Stimulated activated CD4-positive, alpha-beta T cell treated with anti-CD3 and anti-CD28 coated beads, Interleukin-1b, Interleukin-23, amount 100 ng/mL, for 48 hours (primary cell): ENCODE measurements around the gene CPNE5.

Experiments used
- DNase-seq: peaks from one replicate; pipeline ENCODE4 v3.0.0-alpha.2; 2020

CPNE5 gene

DNA sequence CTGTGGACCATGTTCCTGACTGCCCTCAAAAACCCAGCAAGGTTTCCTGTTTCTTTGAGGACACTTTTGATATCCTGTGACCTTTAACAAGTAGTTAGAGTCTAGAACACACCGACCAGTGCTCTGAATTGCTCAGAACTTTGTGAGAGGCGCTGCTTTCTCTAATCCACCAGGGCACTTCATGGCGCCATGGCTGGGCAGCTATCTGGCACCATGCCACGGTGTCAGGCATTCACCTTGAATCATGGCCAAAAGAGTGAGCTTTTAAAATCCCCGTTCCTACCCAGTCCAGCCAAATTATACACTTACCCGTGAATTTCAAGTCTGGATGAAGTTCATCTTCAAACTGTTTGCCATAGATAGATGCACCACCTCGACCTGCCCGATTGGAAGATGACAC, 17.0 kb upstream of the CPNE5 start:
- no peak for DNase-seq

DNA sequence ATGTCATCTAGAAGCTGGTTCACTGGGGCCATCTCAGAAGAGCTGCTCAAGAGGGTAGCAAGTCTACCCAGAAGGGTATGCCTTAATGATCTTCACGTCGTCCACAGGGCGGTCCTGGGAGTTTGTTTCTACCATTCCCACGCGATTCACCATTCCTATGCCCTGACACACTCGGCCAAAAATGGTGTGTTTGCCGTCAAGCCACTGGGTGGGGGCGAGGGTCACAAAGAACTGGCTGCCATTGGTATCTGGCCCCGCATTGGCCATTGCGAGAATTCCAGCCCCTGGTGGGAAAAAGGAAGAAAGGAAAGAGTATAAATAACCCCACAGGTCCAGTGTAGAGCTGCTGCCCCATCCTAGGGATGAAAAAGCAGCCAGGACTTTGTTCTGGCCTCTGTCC, 16.5 kb upstream of the CPNE5 start:
- no peak for DNase-seq

DNA sequence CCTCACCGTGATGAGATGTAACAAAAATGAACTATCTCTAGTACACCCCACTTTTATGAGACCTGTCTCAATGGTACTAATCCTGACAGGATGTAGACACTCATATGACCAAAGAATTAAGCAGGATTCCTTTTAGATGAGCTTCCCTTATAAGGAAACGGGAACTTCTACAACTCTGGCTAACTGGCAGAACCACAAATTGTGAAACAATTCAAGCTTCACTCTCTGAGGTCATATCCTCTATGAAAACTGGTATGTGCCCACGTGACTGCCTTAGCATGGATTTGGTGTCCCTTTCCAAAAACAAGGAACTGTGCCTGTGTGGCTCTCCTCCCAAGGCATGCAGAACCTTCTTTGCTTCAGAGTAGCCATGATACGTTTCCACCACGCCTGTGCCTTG, 14.1 kb upstream of the CPNE5 start:
- DNase-seq = no peak

DNA sequence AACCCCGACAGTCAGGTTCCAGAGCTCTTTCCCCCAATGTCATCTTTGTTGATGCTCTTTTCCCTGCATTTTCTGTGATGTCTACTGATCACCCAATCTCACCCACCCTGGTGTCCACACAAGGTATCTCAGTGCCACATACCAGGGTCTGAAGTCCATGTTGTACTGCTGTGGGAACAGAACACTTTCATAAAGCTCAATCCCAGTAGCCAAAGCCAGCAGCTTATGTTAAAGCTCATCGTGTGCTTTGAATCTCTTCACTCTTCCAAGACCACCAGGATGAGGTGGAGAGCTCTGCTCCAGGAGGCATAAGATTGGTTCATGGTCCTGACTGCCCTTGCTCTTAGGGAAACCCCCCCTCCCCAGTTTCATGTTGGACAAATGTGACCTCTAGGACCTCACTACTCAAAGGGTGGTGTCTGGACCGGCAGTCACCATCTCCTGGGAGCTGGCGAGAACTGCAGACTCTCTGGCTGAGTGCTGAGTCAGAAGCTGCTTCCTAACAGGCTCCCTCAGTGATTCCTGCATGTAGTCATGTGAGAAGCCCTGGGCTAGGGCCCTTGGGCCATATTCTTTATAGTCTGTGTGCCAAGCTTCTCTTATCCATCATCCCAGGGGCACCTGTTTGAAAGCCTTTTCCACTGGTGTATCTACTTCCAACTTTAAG, 13.4 kb upstream of the CPNE5 start:
- no peak for DNase-seq

DNA sequence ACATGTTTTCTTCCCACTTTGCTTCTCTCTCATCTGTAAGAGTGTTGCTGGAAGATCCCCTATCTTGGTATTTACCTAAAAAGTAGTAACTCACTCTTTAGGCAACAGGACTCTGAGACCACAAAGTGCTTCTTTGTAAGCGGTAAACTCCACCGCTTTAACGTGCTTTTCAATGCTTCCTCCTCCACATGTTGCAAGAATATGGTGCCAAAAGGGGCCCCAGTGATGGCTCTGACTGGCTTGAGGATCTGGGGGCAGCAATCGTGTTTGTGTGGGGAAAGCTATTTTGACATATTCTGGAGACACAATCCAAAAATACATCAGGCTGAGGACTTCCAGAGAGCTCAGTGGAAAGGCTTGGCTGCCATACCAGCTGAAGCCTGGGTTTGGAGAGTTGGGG, 12.4 kb upstream of the CPNE5 start:
- no peak for DNase-seq

DNA sequence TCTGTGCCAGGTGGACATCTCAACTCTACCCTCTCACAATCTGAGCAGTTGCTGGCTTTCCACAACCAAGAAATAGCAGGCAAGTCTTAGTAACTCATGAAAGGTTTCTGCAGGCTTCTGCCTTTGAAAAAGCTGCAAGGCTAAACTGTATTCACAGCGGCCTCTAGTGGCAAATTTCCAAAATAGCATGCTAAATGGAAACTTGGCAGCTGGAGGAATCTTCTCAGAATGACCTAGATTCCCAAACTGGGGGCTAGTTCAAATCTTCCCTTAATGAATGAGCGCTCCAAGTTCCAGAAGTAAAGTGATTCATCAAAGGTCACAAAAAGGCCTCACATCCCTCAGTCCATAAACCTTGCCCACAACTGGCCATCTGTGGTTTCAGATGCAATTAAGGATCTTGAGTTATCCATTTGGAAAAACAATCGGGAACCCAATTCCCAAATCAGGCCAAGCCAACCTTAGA, 11.9 kb upstream of the CPNE5 start:
- no peak for DNase-seq

DNA sequence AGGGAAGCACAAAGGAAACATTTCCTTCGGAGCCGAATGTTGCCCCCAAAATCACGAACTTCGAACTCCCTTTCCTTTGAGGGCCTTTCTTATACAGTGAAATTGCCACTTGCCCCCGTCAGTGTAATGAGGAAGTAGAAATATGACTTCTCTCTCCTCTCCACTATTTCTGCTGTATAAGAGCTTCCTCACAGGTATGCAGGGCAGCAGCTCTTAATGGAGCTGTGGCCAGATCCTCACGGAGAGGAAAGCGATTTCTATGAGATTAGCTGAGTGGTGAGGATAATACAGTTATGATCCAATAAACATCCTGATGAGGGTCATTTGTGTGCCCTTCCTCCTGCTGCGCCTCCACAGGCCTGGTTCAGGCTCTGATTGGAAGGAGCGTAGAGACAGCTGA, 10.8 kb upstream of the CPNE5 start:
- DNase-seq = no peak

DNA sequence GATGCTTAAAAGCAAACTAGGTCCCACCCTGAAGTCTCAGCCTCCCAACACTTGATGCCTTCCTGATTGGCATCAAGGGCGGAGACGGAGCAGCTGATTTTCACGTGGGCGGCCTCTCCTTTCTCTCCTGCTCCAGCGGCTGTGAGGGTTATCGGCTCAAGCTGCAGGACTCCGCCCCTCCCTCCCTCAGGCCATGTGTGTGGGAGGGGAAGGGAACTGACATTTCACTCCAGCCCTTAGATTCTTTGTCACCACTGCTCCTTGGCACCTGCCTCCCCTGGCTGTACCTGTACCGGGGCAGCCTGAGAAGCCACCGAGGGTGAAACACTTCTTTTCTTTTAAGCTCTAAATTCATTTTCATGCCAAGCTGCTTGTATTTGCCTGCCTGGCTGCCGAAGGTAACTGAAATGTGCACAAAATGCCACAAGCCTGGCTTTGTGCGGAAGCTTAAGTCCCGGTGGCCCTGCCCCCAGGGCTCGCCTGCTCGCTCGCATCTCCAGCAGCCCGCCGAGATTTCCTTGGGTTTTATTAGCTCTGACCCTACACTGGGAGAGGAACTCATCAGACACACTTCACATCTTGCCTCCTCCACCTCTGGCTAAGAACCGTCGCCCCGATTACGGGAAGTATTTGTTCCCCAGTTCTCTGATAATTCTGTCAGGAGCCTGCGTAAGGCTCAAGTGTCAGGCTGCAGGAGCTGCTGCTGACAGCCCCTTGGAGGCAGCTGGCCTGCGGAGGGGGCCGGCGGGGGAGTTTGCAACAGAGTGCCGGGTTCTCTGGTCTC, 9.6 kb upstream of the CPNE5 start:
- no peak for DNase-seq

DNA sequence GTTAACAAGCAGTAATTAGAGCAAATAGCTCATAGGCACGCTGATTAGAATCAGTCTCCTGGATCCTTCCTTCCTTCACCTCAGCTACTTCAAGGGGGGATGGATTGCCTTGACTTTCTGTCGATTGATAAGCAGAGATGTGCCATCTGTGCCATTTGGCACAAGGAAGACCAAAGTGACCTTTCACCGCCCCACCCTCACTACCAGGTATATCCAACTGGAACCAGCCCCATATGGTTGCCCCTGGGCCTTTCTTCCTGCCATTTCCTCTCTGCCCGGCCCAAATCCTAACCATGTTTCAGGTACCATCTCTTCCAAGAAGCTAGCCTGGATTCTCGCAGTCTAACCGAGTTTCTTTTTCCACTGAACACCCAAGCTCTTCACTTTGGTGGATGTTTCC, 8.7 kb upstream of the CPNE5 start:
- DNase-seq = no peak

DNA sequence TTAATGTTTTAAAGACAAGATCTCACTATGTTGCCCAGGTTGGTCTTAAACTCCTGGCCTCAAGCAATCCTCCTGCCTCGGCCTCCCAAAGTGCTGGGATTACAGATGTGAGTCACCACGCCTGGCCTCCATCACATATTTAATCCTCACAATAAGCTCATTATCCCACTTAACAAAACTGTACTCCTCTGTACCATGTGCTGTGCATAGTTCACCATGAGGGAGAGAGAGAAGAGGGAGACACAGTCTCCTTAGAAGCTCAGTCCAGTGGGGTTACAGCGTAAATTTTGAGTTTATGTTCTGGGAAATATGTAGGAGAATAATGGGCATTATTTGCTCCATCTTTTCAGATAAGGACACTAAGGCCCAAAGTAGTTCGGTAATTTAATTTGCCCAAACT, 7.9 kb upstream of the CPNE5 start:
- no peak for DNase-seq

DNA sequence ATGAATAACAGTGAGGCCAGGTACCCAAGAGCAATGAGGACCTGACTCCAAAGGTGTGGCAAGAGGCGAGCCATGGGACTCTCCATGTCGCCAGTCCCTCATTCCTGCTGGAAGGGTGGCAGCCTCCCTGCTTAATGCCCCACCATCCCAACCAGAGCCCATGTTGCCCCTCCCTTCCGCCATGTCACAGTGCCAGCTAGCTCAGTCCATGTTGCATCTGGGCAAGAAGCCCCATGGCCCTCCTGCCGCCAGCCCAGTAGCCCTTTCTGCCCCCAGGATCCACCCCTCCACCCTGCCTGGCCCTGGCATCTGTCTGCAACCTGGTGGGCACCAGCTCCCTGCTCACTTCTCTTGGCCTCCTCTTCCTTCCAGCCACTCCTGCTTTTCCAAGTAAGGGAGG, 6.0 kb upstream of the CPNE5 start:
- no peak for DNase-seq

DNA sequence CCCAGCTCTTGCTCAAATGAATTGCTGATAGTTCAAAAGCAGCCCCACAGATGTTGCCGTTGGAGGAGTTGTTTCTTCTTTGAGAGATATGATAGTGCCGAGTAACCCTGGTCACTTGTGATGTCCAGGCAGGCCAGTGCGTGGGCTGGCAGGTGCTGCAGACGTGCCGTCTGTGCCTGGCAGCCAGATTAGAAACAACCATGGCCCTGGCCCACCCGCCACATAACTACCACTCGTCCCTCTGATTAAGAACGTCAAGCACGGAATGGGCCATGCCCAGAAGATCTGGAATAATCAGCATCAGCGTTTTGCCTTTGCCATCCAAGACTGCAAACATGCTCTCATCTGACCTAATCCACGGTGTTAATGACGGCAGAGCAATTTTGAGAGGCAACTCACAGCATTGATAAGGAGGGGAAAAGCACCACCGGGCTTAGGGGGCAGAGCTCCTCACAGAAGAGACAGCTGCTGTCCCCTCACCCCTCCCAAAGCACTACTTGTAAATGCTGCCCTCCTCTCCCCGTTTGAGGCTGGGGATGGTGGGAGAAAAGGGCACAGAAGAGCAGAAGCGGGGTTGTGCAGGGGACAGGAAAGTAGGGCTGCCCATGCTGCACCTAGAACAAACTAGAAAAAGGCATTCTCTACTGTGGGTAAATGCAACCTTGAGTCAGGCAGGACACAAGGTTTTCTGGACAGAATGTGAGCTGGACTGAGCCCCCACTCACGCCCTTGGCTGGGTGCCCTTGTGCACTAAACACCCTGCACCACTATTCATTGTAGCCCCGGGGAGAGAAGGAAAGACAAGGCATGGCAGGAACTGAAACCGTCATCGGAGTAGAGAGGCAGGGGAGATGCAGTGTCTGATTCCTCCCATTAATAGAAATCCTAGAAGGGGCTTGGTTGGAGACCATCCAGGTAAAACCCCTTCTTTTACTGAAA, 5.3 kb upstream of the CPNE5 start:
- DNase-seq = no peak

DNA sequence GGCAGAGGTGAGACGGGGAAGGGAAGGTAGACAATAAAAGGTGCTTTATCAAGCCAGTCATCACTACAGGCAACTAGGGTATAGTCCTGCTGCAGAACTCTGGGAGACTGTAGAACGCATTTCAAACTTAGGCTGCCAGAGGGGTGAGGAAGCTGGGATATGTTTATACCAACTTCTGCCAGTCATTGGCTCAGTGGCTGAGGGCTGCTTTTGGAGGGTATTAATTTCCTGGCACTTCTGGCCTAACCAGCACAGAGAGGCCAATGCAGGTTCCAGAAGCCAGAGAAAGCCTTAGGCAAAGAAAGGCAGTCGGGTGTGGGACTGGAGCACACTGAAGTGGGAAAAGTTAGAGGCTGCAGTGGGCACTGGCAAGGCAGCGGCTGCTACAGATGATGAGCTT, 3.9 kb upstream of the CPNE5 start:
- DNase-seq = no peak

DNA sequence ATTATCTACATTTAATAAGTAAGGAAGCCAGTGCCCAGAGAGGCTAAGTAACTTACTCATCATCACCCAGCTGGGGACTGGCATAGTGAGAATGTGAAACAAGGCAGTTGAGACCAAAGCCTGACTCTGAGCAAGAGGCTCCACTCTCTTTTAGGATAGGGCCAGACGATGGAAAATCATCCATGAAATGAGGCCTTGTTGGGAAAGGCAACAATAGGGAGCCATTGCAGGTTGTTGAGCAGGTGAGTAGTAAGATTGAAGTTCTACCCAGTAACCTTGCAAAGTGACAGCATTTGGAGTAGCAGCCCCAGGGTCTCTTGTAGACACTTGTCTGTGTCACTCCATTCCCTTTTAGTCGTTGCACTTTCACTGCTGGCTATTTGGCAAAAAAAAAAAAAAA, 2.5 kb upstream of the CPNE5 start:
- no peak for DNase-seq

DNA sequence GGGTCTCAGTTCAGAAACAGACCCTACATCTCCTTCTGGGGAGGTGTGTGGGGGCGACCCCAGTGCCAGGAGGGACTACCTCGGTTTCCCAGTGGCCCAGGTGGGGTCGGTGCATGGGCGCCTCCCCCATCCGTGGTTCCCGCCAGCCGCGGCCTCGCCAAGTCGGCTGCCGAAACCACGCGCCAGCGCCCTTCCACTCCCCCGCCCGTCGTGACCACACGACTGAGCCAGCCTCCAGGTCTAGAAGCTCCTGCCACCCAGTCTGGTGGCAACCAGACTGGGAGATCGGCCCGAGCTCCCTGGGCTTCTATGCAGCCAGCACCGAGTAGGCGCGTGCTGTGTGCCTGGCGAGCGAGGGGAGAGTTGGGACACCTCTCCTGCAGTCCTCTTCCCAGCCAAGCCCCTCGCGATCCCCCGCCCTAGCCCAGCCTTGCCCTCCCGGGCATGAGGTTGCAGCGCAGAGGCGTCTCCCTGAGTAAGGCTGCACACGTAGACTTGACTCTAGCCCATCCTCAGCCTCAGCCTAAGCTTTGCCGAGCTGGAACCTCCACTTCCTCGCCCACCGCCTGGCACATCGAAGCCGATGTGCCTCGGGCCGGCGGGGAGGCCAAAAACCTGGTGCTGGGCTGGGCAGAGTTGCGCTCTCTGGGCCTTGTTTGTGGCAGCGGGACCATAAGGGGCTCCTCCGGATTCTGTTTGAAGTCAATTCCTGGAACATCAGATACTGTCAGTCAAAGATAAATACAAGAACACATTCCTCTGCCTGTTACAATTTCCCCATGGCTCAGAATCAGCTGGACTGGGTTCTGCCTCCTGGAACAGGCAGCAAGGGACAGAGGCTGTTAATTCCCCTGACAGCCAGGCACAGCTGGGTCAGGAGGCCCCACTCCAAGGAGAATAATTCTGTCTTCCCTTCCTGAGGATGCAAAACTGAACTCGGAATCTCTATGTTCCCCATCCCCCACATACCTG, 1.5 kb upstream of the CPNE5 start:
- peak; percentile 20 for DNase-seq

DNA sequence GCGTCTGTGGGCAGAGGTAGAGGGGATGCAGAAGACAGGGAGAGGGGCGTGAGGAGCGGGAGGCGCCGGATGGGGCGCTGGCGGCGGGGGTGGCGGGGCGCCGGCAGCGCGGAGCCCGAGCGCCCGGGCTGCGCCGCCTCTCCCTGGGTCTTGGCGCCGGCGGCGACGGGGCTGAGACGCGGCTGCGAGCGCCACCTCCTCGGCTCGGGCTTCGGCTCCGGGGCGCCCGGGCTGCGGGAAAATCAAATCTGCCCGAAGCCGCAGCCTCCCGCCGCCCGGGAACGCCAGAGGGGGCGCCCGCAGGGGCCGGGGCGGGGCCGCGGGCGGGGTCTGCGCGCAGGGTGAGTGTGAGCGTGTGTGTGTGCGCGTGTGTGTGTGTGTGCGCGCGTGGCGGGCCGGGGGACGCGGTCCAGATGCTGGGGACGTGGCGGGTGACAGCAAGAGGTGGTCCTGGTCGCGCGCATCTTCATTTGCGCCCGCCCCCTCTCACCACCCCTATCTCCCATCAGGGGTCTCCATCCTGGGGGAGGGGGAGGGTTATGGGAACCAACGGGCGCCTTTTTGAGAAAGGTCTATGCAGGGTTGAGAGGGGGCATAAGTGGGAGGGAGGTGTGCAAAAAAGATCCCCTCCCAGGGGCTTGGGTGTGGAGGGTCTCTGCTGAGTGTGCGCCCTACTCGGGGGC, 646 bp upstream of the CPNE5 start:
- DNase-seq = peak; percentile 27

DNA sequence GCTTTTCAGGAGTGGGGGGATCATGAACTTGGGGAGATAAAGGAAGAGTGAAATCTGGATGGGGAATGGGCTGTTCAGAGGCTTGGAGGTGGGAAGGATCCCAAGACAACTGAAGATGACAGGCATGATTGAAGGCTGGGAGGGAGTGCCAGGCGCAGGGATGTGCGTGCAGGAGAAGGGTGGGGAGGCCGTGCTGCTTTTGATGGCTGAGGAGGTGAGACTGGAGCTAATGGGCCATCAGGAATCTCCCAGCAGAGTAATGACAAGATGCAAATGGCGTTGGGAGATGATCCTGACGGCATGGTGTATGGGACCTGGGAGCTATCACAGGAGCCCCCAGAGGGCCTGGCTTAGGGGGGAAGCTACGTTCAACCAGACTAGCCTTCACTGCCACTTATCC, 1.6 kb downstream of the CPNE5 start:
- no peak for DNase-seq

DNA sequence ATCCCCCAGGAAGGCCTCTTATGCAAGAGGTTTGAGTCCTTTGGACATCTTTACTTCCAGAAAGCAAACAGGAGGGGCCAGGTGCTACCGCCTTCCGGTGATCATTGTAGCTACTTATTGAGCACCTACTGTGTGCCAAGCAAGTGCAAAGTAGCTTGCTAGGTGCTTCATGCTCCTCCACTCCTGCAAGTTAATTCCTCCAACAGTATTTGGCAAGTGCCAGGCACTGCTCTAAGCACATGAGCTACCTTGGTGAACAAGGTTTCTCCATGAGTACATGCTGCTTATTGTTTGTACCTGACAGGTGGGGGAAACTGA, 2.3 kb downstream of the CPNE5 start:
- DNase-seq = no peak

DNA sequence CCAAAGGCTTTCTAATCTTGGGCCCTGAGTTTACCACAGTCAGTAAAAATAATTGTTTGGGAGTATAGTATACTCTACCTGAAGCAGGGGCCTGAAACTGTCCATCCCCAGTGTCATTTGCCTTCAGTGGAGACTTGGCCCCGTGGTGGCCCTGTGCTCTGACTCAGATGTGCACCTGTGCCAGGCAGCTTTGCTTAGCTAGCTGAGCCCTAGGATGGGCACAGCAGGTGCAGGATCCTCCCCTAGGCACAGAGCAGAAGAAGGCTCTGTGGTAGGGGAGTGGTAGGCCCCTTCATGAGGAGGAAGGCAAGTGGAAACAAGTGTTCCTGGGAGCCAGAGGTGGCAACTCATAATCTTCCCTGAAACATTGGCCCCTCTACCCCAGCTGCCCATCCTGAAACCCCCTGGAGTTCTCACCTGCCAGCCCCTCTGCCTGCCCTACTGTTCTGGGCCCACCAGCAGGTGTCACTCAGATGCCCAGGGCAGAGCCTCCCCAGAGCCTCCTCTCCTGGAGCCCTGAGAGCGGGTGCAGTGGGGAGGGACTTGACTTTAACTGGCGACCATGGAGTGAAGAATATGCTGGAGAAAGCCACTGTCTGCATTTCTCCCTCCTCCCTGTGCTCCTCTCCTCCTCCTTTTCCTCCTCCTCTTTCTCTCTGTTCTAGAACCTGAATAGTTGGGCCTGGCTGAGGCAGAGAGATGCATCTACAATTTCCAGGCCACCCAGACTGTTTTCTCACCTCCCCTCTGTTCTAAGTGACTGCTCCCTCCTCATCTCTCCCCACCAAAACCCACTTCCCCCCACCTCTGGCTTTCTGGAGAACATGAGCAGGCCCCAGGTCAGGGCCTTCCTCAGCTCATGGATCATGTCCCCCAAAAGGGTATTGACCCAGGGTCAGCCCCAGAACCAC, 2.9 kb downstream of the CPNE5 start:
- no peak for DNase-seq

DNA sequence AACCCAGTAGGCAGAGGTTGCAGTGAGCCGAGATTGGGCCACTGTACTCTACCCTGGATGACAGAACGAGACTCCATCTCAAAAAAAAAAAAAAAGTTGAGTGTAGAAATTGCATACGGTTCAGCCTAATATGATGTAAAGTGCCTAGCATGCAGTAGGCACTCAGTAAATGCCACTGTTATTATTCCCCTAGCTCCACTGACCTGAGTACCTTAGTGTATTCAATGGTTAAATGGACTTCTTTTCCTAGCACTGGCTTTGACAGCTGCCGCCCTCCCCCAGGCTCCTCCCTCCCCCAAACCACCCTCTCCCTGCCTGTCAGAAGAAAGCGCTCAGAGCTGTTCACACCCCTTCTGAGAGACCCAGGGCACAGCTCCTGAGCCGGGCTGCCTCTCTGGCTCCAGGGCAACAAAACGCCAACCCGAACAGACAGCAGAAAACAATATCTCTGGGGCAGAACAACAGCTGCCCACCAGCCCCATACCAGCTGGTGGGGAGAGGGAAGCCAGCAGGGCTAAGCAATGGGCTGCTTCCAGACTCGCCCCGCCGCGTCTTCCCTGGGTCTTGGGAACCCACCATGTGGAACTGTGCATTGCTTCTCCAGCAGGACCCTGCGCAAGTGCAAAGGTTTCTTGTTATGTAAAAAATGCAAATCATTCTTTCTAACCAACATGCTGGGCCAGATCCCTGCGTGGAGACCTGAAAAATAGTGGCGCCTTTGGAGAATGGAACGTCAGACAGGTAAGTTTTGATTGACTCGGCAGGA, 4.5 kb downstream of the CPNE5 start:
- no peak for DNase-seq
